OCI-LY1 (cell line): ENCODE results near the gene ADCK1.

Experiments
- H2AFZ ChIP-seq: fragments of 200-600 bp; sonication (generic), shearing (Covaris generic); 2 replicates; pipeline ENCODE4 v1.6.0; 2014; ENCODE audit warnings: antibody characterized with exemption, mild to moderate bottlenecking, low read length
- H3F3A ChIP-seq: fragments of 200-600 bp; sonication (generic), shearing (Covaris generic); 2 replicates; pipeline ENCODE4 v1.6.0; 2014; ENCODE audit warnings: mild to moderate bottlenecking, antibody characterized with exemption, low read length, moderate library complexity; ENCODE audit not compliant: insufficient read depth
- H3K27ac ChIP-seq: fragments of 200-600 bp; sonication (generic); 2 replicates; pipeline ENCODE4 v1.5.1; 2014; ENCODE audit warnings: low read length, mixed run types, mild to moderate bottlenecking, low read depth; ENCODE audit not compliant: poor library complexity, severe bottlenecking
- H3K27me3 ChIP-seq: fragments of 200-600 bp; sonication (generic); 2 replicates; pipeline ENCODE4 v1.6.0; 2014; ENCODE audit warnings: antibody characterized with exemption, mild to moderate bottlenecking, low read length, moderate library complexity; ENCODE audit not compliant: insufficient read depth
- H3K36me3 ChIP-seq: fragments of 200-600 bp; sonication (generic); 2 replicates; pipeline ENCODE4 v1.6.1; 2014; ENCODE audit warnings: mild to moderate bottlenecking, antibody characterized with exemption, low read length, moderate library complexity, mixed read lengths; ENCODE audit not compliant: insufficient read depth
- H3K4me1 ChIP-seq: fragments of 200-600 bp; sonication (generic); 2 replicates; pipeline ENCODE4 v1.5.1; 2014; ENCODE audit warnings: mild to moderate bottlenecking, low read length, moderate library complexity; ENCODE audit not compliant: insufficient read depth, severe bottlenecking
- H3K4me2 ChIP-seq: fragments of 200-600 bp; sonication (generic), shearing (Covaris generic); 2 replicates; pipeline ENCODE4 v1.6.1; 2014; ENCODE audit warnings: low read length
- H3K4me3 ChIP-seq: fragments of 200-600 bp; sonication (generic); 2 replicates; pipeline ENCODE4 v1.5.1; 2014; ENCODE audit warnings: low read length, low read depth, mild to moderate bottlenecking, mixed read lengths; ENCODE audit not compliant: poor library complexity, severe bottlenecking
- H3K79me2 ChIP-seq: fragments of 200-600 bp; shearing (Covaris generic); 2 replicates; pipeline ENCODE4 v1.6.1; 2016; ENCODE audit warnings: mixed run types, low read length, mixed read lengths; ENCODE audit not compliant: insufficient read depth
- H3K9ac ChIP-seq: fragments of 200-600 bp; sonication (generic), shearing (Covaris generic); 2 replicates; pipeline ENCODE4 v1.6.1; 2014; ENCODE audit warnings: mild to moderate bottlenecking, low read length, mixed read lengths
- H3K9me2 ChIP-seq: fragments of 200-600 bp; sonication (generic), shearing (Covaris generic); 2 replicates; pipeline ENCODE4 v1.6.1; 2014; ENCODE audit warnings: low read depth, mild to moderate bottlenecking, low read length, mixed read lengths
- H3K9me3 ChIP-seq: fragments of 200-600 bp; shearing (Covaris generic); 2 replicates; pipeline ENCODE4 v1.6.1; 2014; ENCODE audit warnings: low read length, mixed read lengths
- H4K20me1 ChIP-seq: fragments of 200-600 bp; sonication (generic), shearing (Covaris generic); 2 replicates; pipeline ENCODE4 v1.6.0; 2016; ENCODE audit warnings: mild to moderate bottlenecking, low read length; ENCODE audit not compliant: insufficient read depth
- CTCF ChIP-seq: fragments of 200-600 bp; sonication (generic), shearing (Covaris generic); IDR thresholded peaks from 2 replicates; pipeline ENCODE4 v1.5.1; 2017; ENCODE audit warnings: mild to moderate bottlenecking, antibody characterized with exemption, low read length, moderate library complexity, mixed read lengths
- EZH2 ChIP-seq: fragments of 200-600 bp; sonication (generic), shearing (Covaris generic); IDR thresholded peaks from 2 replicates; pipeline ENCODE4 v1.8.0; 2017; ENCODE audit warnings: borderline replicate concordance, mixed run types, mild to moderate bottlenecking, antibody characterized with exemption, low read length, moderate library complexity, mixed read lengths

Gene ADCK1

DNA sequence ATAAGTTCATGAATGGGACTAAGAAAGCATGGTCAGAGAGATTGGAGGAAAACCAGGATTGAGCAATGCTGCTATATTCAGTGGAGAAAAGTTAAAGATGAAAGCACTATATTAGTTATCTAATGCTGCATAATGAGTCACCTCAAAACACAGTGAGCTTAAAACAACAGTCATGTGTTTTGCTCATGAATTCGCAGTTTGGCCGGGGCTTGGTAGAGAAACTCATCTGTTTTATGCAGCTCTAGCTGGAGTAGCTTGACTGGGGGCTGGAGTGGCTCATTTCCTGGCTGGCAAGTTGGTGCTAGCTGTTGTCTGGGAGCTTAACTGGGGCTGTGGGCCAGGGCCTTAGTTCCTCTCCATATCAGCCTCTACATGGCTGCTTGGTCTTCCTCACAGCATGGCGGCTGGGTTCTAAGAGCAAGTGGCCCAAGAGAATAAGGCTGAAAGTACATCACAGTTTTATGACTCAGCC is 90.1 kb downstream of the ADCK1 start:
- H3K79me2 ChIP-seq, result no peaks in the 10 kb centered on the region
- H3F3A ChIP-seq, result no peaks in the 10 kb centered on the region
- H3K4me2 ChIP-seq, result no peak overlapping the region
- TF ChIP-seq CTCF (no peak), EZH2 (no peak)
- no peaks in the 10 kb centered on the region for H4K20me1 ChIP-seq
- H3K27me3 ChIP-seq, result no peaks in the 10 kb centered on the region
- H3K27ac ChIP-seq, result no peak overlapping the region
- H3K9me2 ChIP-seq, result no peaks in the 10 kb centered on the region
- no peaks in the 10 kb centered on the region for H3K4me1 ChIP-seq
- no peaks in the 10 kb centered on the region for H3K9me3 ChIP-seq
- H3K4me3 ChIP-seq, result no peak overlapping the region
- no peaks in the 10 kb centered on the region; the same call in 1 of the 2 replicates for H3K36me3 ChIP-seq
- H3K9ac ChIP-seq, result no peak overlapping the region
- no peak overlapping the region for H2AFZ ChIP-seq

DNA sequence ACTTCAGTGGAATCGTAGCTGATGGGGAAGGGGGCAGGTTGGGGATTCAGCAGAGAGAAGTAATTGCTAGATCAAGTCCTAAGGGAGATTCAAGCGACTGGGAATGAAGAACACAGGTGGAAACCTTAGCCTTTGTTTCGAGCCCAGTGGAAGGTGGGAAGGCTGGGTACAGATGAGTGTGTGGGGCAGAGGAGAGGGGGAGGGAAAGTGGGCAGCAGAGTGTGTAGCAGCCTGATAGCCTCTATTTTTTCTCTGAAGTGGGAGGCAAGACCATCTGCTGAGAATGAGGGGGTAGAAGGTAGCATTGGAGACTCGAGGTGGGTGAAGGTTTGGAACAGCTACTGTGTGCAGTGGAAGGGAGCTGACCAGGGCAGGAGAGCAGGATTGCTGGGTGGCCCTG is 91.0 kb downstream of the ADCK1 start:
- H3K4me3 ChIP-seq, result no peak overlapping the region
- no peaks in the 10 kb centered on the region for H4K20me1 ChIP-seq
- no peak for TF ChIP-seq EZH2
- no peak for TF ChIP-seq CTCF
- no peaks in the 10 kb centered on the region for H3K9me3 ChIP-seq
- H3K27me3 ChIP-seq, result no peaks in the 10 kb centered on the region
- H3K79me2 ChIP-seq, result no peaks in the 10 kb centered on the region
- H3K4me1 ChIP-seq, result no peaks in the 10 kb centered on the region
- no peak overlapping the region for H2AFZ ChIP-seq
- no peak overlapping the region for H3K9ac ChIP-seq
- no peaks in the 10 kb centered on the region; the same call in 1 of the 2 replicates for H3K36me3 ChIP-seq
- no peak overlapping the region for H3K4me2 ChIP-seq
- H3K27ac ChIP-seq, result no peak overlapping the region
- H3F3A ChIP-seq, result no peaks in the 10 kb centered on the region
- no peaks in the 10 kb centered on the region for H3K9me2 ChIP-seq

- Histone ChIP-seq H3F3A (no peaks in the 10 kb centered on the region), H3K9me2 (no peaks in the 10 kb centered on the region), H4K20me1 (no peaks in the 10 kb centered on the region), H3K4me1 (no peaks in the 10 kb centered on the region), H3K9ac (no peak overlapping the region), H2AFZ (no peak overlapping the region), H3K36me3 (no peaks in the 10 kb centered on the region; the same call in 1 of the 2 replicates), H3K9me3 (no peaks in the 10 kb centered on the region), H3K4me2 (no peak overlapping the region), H3K4me3 (no peak overlapping the region), H3K79me2 (no peaks in the 10 kb centered on the region), H3K27ac (no peak overlapping the region), H3K27me3 (no peaks in the 10 kb centered on the region)
- TF ChIP-seq CTCF (no peak), EZH2 (no peak)
Measured at GRCh38 chr14:77892381-77892871, 92.5 kb downstream of the ADCK1 start.
